ENCODE measurements around the gene TXNDC5.
"Not testable (repeated sequence)": the region's sequence is repeated elsewhere in the genome, so short reads cannot be mapped to it uniquely, and the experiment has no call there.

TXNDC5 gene

GRCh38 chr6:7914311-7914710, 3.7 kb upstream of the TXNDC5 start:
- DNase-seq (ENCODE audit: low read depth) = no peak

DNA sequence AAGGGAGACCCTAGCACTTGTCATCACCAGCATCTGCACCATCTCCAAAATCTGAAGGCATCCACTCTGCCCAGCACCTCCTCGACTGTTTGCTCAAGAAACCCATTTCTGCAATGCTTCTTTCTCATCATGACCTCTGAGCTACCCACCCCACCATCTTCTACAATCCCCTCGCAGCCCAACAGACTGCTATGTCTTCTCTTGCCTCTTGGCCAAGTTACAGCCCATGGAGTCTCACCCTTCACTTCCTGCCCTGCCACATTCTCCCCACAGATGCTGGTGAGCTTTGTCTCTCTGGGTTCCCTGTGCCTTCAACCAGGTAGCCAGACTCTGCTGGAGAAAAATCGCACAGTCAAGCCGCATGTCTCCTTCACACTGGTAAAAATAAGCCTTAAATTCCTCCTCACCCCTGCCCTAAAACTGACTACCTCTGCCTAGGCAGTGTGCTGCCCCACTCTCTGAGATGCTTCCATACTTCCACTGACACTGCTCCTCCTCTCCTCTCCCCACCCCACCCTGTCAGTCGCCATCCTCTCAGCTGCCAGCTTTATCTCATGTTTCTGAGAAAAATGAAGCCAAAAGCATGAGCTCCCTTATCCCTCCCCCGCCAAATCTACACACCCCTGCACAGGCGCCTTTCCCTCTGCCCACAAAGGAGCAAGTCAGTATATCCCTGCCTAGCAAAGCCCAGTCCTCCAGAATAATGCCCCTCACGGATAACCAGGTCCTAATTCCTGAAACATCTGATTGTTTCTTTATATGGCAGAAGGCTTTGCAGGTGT, 2.3 kb upstream of the TXNDC5 start:
- DNase-seq (ENCODE audit: low read depth) = no peak

- no peak for DNase-seq (ENCODE audit: low read depth)
These were observed 1.4 kb upstream of the TXNDC5 start for GRCh38 chr6:7912024-7912423.

DNA sequence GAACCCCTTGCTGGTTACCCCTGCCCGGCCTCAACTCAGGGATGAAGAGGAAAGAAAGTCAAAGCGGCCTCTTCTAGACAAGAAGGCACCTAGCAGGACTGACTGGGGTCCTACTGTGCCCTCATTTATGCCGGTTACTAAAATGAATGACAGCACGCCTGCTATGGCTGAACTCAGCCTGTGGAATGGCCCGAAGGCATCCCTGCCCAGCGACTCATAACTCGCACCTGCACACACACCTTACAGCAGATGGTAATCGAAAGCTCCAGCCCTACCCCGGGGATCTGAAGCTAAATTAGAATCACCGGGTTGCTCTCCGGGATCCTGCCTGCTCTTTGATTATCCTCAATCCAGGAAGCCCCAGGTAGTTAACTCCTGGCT, 747 bp upstream of the TXNDC5 start:
- DNase-seq (ENCODE audit: low read depth) = no peak

- DNase-seq (ENCODE audit: low read depth) = no peak
These were observed 312 bp downstream of the TXNDC5 start for GRCh38 chr6:7910298-7910653.

DNA sequence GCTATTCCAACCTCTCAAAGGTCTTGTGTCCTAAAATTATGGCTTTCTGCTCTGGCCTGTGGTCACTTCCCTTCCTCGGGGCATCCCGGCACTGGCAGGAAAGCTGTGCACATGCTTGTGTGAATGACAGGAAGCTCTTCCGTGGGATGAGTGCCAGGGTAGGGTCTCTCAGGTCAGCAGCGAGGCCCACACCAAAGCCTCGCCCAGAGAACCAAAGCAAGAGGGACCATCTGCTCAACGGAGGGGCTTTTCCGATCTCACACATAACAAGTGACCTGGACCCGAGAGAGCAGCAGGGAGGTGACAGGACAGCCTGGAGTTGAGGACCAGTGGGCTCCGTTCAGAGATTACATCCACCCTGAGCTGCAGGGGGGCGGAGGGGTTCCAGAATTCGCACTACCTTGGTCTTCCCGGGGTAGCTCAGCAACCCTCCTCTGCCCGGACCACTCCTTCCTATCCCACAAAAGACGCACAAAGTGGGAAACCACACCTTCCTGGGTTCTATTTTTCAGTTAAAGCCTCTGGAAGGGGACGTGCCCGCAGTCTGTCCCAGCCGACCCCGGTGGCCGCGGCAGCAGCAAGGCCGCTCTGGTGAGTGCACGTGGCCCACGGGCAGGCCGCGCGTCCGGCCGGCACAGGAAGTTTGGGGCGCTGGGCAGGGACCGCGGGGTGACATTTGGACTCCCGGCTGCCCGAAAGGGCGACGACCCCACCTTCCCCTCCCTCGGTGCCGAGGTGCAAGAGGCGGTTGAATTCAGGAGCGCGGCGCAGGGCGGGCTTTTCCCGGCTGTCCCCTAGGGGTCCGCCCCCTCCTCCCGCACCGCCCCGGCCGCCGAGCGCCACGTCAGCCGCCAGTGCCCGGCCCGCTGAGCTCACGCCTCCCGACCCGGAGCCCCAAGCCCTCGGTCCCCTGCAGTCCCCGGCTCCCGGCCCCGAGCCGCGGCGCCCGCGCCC, 988 bp downstream of the TXNDC5 start:
- DNase-seq (ENCODE audit: low read depth) = no peak

DNA sequence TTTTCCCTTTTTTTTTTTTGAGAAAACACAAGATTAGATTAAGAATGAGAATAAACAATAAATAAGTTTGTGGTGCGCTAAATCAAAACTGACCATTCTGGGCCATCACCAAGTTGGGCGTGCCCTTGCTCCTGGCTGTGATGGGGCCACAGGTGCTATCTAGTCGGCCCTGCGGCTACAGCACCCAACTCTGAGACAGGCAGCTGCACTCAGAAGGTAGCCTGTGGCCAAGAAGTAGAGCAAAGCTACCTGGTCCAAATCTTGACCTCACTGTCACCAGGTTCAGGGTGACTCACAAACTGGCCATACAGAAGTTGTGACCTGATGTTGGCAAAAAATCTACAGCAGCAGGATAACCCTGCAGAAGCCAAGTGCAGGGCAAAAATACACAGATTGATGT, 3.4 kb downstream of the TXNDC5 start:
- no peak for DNase-seq (ENCODE audit: low read depth)

GRCh38 chr6:7906741-7907140, 3.8 kb downstream of the TXNDC5 start:
- no peak for DNase-seq (ENCODE audit: low read depth)

DNA sequence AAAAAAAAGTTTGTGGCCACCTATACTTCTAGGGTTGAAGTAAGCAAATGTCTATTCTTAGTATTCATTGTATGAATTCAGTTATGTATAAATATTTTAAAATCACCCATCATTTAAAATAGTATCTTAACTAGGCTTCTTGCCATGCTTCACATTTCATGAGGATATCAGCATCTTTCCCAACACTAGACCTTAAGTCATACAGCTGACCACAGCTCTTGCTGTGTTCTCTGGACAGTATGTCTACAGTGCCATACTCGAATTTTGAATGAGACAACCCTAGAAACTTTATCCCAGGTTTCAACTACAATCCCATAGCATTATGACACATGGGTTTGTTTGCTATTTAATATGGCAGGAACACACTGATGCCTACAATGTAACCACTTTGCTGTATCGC, 5.2 kb downstream of the TXNDC5 start:
- DNase-seq (ENCODE audit: low read depth) = no peak

GRCh38 chr6:7904654-7905319, 5.8 kb downstream of the TXNDC5 start:
- no peak for DNase-seq (ENCODE audit: low read depth)

GRCh38 chr6:7903673-7904072, 6.9 kb downstream of the TXNDC5 start:
- DNase-seq (ENCODE audit: low read depth) = no peak

DNA sequence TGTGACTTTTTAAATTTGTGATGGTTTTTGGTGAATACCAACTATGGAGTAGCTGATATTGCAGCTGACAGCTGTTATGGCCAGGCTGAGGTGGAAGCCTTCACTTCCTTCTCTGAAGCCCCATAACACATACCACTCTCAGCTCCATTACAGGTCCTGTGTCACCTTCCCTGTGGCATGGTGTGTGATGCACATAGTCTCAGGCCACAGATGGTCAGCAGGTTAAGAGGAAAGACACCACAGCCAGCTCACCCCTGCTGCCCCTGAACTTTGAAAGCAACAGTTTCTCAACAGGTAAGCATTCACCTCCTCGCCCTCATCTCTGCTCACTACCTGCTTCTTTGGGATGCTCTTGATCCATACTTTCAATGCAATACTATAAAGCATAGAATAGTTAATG, 7.7 kb downstream of the TXNDC5 start:
- no peak for DNase-seq (ENCODE audit: low read depth)

GRCh38 chr6:7902221-7902620, 8.4 kb downstream of the TXNDC5 start:
- no peak for DNase-seq (ENCODE audit: low read depth)

GRCh38 chr6:7901780-7902179, 8.8 kb downstream of the TXNDC5 start:
- DNase-seq (ENCODE audit: low read depth) = no peak

DNA sequence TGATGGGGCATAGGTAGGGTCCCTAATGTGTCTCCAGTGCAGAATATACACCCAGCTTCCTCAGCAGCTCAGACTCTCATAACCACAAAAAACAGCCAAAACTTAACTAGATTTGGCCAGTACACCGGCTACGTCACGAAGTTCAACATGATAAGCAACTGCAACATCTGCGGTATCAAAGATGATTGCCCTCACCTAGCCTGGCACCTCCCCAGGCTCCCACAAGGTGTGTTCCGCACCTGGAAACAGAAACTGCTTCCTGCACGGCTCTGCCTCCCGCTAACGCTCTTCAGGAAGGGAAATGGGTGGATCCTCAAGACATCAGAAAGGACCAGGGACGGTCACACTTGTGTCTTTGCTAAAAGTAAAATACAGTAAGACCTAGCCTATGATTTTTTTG, 9.5 kb downstream of the TXNDC5 start:
- no peak for DNase-seq (ENCODE audit: low read depth)

GRCh38 chr6:7900621-7901020, 10.0 kb downstream of the TXNDC5 start:
- no peak for DNase-seq (ENCODE audit: low read depth)

- no peak for DNase-seq (ENCODE audit: low read depth)
These were observed 10.7 kb downstream of the TXNDC5 start for GRCh38 chr6:7899889-7900213.

DNA sequence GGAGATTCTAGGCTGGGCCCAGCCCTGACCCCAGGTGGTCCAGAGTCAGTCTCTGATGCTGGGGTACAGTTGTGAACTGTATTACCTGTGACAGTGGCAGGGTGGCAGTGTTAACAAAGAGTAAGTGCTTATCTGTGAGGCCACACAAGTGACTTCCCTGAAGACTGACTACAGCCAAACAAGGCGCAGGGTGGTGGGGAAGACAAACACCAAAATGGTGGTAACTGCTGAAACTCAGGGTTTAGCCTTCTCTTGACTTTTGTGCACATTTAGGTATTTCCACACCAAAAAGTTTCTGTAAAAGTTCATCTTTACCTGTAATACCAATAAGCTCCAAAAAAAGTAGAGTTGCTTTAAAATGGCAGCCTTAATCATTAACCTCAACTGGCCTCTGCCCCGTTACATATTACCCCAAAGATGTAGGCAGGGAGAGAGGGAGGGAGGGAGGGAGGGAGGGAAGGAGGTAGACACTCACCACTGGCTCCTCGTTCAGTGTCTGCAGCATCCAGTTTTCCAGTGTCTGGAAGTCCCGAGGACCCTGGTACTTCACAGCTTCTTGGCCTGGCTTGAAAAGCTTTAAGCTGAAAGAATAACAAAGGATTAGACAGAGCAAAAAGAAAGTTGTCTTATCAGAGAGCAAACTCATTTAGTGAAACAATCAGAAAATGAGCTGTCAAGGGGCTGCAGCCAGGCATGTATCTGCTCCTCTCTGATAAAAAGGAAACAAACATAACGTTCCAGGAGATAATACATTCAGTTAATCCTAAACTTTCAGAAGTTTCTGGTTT, 11.3 kb downstream of the TXNDC5 start:
- DNase-seq (ENCODE audit: low read depth) = no peak

- DNase-seq (ENCODE audit: low read depth) = not testable (repeated sequence)
These were observed 12.4 kb downstream of the TXNDC5 start for GRCh38 chr6:7898193-7898586.

DNA sequence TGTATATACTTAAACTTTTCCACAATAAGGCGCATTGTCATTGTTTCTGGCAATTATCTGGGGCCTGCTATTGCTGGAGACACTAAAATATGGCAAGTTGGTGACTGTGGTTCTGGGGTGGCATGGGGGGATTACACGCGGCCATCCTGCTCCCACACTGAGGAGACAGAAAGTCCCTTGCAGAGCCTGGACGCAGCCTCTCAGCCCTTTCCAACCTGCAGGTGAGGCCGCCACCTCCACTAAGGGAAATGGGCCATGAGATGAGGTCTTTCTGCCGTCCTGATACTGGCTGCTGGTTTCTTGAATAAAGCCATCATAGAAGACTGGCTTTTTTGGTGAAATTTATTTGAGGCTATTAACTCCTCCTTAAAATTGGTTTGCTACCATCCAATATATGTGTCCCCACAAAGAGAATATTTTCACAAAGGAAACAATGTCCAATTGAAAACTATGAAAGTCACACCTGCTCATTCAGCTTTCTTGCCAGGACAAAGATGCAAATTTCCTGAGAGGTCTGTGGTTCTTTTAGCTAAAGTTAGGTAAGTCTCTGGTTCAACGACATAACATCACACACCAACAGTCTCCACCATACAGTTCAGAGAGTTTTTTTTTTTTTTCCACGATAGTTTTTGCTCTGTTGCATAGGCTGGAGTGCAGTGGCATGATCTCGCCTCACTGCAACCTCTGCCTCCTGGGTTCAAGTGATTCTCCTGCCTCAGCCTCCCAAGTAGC, 13.0 kb downstream of the TXNDC5 start:
- no peak for DNase-seq (ENCODE audit: low read depth)

- DNase-seq (ENCODE audit: low read depth) = no peak
These were observed 14.1 kb downstream of the TXNDC5 start for GRCh38 chr6:7896465-7896987.

Data from HS-27A (cell line).